Heart right ventricle (tissue), 16 donors: Measurements from ENCODE around the gene CATSPER3. TPM values are rescaled to one million over a fixed set of nuclear protein-coding genes. Genes with fewer than 3 reads are reported as not detected.

ENCODE experiments used
- ATAC-seq, 8 donors: fragments of 200-7000 bp; cut with Tn5 transposase; one replicate each; pipeline ENCODE4 v1.9.1; 2020; ENCODE audit warnings: mild to moderate bottlenecking in 8 of 8, moderate library complexity in 8 of 8, moderate number of reproducible peaks in 1 of 8
- DNase-seq, 2 donors: peaks; one replicate each; pipeline ENCODE4 v3.0.0-alpha.2; 2020
- H3K27ac ChIP-seq, 10 donors: fragments of 200-600 bp; sonication (generic) in 2 of 10; one replicate each; pipeline versions ENCODE4 v1.5.0 to v1.8.0; 2020 to 2022; ENCODE audit warnings: mild to moderate bottlenecking in 3 of 10
- H3K27me3 ChIP-seq, 7 donors: fragments of 200-600 bp; one replicate each; pipeline ENCODE4 v1.8.0; 2021 to 2022; ENCODE audit warnings: mild to moderate bottlenecking in 2 of 7
- H3K36me3 ChIP-seq, 9 donors: fragments of 200-600 bp; sonication (generic) in 1 of 9; one replicate each; pipeline versions ENCODE4 v1.5.0 to v1.8.0; 2020 to 2022; ENCODE audit warnings: mild to moderate bottlenecking in 2 of 9
- H3K4me1 ChIP-seq, 9 donors: fragments of 200-600 bp; sonication (generic) in 1 of 9; one replicate each; pipeline versions ENCODE4 v1.5.0 to v1.8.0; 2020 to 2022; ENCODE audit warnings: mild to moderate bottlenecking in 4 of 9
- H3K4me3 ChIP-seq, 10 donors: fragments of 200-600 bp; sonication (generic) in 2 of 10; one replicate each; pipeline versions ENCODE4 v1.5.0 to v1.8.0; 2020 to 2022; ENCODE audit warnings: mild to moderate bottlenecking in 7 of 10, moderate library complexity in 2 of 10
- H3K9me3 ChIP-seq, 11 donors: fragments of 200-600 bp in 10 of 11; sonication (generic) in 2 of 11; one replicate each; pipeline versions ENCODE4 v1.5.0 to v1.8.0; 2013 to 2022; ENCODE audit warnings: mild to moderate bottlenecking in 2 of 11, control low read depth in 1 of 11, moderate library complexity in 1 of 11
- CTCF ChIP-seq, 9 donors: fragments of 200-600 bp; sonication (generic) in 2 of 9; IDR thresholded peaks; one replicate each; pipeline versions ENCODE4 v1.5.0 to v1.8.0; 2021 to 2022; ENCODE audit warnings: antibody characterized with exemption in 9 of 9, mild to moderate bottlenecking in 5 of 9, moderate library complexity in 1 of 9
- WGBS, 2 donors: extraction: QIAGEN DNeasy Blood & Tissue Kit; methylation state at CpG; one replicate each; pipeline ENCODE4 v1.1.7; 2013; ENCODE audit warnings: inconsistent platforms in 1 of 2; 5-methylcytosine and 5-hydroxymethylcytosine counted together
- intact Hi-C, 10 donors: fragments of 100-400 bp; cut with DNase I; formaldehyde crosslinking; loops; one replicate each; pipeline versions ENCODE4 v1.11.1 to v1.14.2; 2022
- long read RNA-seq, 3 donors: library from polyadenylated mRNA; unstranded; transcript quantifications; one replicate each; pipeline ENCODE4 v2.0.0, GENCODE V29; 2020 to 2021
- polyA plus RNA-seq, 2 donors: library from polyadenylated mRNA; stranded (reverse); fragments of 200-250 nt; gene quantifications; one replicate each; pipeline ENCODE4 v1.2.3, GENCODE V29; 2013
- total RNA-seq, 10 donors: library from RNA; stranded (reverse); fragmentation: NEBNext Ultra II Directional in 3 of 10; extraction: Animal tissue kit (Norgen Biotek cat#: 25700) in 3 of 10; gene quantifications; one replicate each; pipeline versions ENCODE4 v1.2.1 to v1.2.4, GENCODE V29; 2021 to 2023
- donor health status: Arrhythmogenic right ventricular cardiomyopathy.
- donor health status: ischemic (EF 13 %, LVEDD 7.1; RV severe dilation, severe dysfunction).
- donor health status: healthy with polysubstance abuse.
- donor health status: DM: no; HTN: yes; CAD: no.
- donor health status: DM: no; HTN: no; CAD: no.
- donor health status: ischemic (EF 25% LVEDD 6.9; RV normal size, moderate dysfunction).
- donor health status: ischemic (EF 25% LVEDD 5.7; RV mildly dilated, moderate dysfunction).
- donor health status: healthy.
- donor health status: DM: yes; HTN: yes; CAD: no.
- donor health status: Ischemic cardiomyopathy.
- donor health status: ischemic (EF 35%, LVEDD 5.7; RV mildly dilated, moderate dysfunction).
- donor health status: nonischemic (EF 11% LVEDD 7.7; RV severe dilation, severe dysfunction).
- donor health status: DM: yes; HTN: yes; CAD: no.
- donor health status: PGD.
- donor health status: ischemic (EF 29% LVEDD 5.4; RV normal size, mild dysfunction).
- donor health status: nonischemic (EF 23%, LVEDD 6.1; RV moderate dilation, normal function).

Gene CATSPER3
- total RNA-seq (under 1 TPM; 0.37 to 0.82 (median 0.62) TPM), polyA plus RNA-seq (1 to 10 TPM; 1.0 to 1.1 TPM)
- long read RNA-seq, donor 1, partial matches to known transcripts = 0 of 2 reads
- long read RNA-seq, donor 1, other reads (novel, unspliced or antisense) = 2 of 2 reads
- long read RNA-seq, donor 2, partial matches to known transcripts = 0 of 1 reads
- long read RNA-seq, donor 2, other reads (novel, unspliced or antisense) = 1 of 1 reads
- long read RNA-seq, donor 3, partial matches to known transcripts = 0 of 2 reads
- long read RNA-seq, donor 3, other reads (novel, unspliced or antisense) = 2 of 2 reads

GRCh38 chr5:134967607-134968006 lies at the start of gene CATSPER3:
Gene CATSPER3 (plus strand): TSS chr5:134967907. CDS start chr5:134967992, 85 bp downstream.
- Histone ChIP-seq H3K9me3 (no peaks in the 10 kb centered on the region), H3K27ac (no peak within 1 kb of the TSS), H3K4me3 (no peak within 1 kb of the TSS), H3K27me3 (no peaks in the 10 kb centered on the region), H3K36me3 (peaks cover 0 to 30% (median 8%) of the 10 kb centered on the region in 9 donors), H3K4me1 (no peaks in the 10 kb centered on the region)
- DNase-seq = no peak
- 90 to 92% methylated on average over 3 of the region's 3 CpGs for whole genome bisulfite sequencing, 2 donors
- TF ChIP-seq CTCF (IDR thresholded peaks at IDR 0.05) = no peak
- intact Hi-C loops = no loop called here
- no peak for ATAC-seq

- Histone ChIP-seq H3K36me3 (peaks cover 0 to 57% (median 0%) of the 10 kb centered on the region in 9 donors), H3K4me3 (no peak overlapping the region), H3K9me3 (no peaks in the 10 kb centered on the region), H3K4me1 (no peaks in the 10 kb centered on the region), H3K27me3 (no peaks in the 10 kb centered on the region), H3K27ac (no peak overlapping the region)
- intact Hi-C loops = loop anchor here in 1 of 10 donors (10.0 kb wide), 1 partner anchor 276 kb away; no protein-coding TSS in a partner anchor
- 91 to 92% methylated on average over 3 of the region's 3 CpGs for WGBS, 2 donors
- no peak for TF ChIP-seq CTCF (IDR thresholded peaks at IDR 0.05)
- ATAC-seq (no peak), DNase-seq (no peak)
These were observed 48.8 kb upstream of the CATSPER3 start for GRCh38 chr5:134918861-134919260.

GRCh38 chr5:134920848-134921575 lies 46.7 kb upstream of the CATSPER3 start:
- 71 to 83% methylated on average over 9 of the region's 9 CpGs for WGBS, 2 donors
- DNase-seq (no peak), ATAC-seq (no peak)
- no peak overlapping the region for H3K27ac ChIP-seq
- no peaks in the 10 kb centered on the region for H3K4me1 ChIP-seq
- intact Hi-C loops = no loop called here
- H3K4me3 ChIP-seq = no peak overlapping the region
- no peaks in the 10 kb centered on the region for H3K9me3 ChIP-seq
- peaks cover 0 to 36% (median 0%) of the 10 kb centered on the region in 9 donors for H3K36me3 ChIP-seq
- TF ChIP-seq CTCF (IDR thresholded peaks at IDR 0.05) = no peak
- no peaks in the 10 kb centered on the region for H3K27me3 ChIP-seq

GRCh38 chr5:134932508-134932907 lies 35.2 kb upstream of the CATSPER3 start:
- Histone ChIP-seq H3K4me1 (no peaks in the 10 kb centered on the region), H3K4me3 (no peak overlapping the region), H3K9me3 (no peaks in the 10 kb centered on the region), H3K27ac (no peak overlapping the region), H3K27me3 (no peaks in the 10 kb centered on the region), H3K36me3 (peaks cover 0 to 70% (median 7%) of the 10 kb centered on the region in 9 donors)
- WGBS, 2 donors = 97 to 98% methylated on average over 3 of the region's 3 CpGs
- no peak for ATAC-seq
- DNase-seq = no peak
- TF ChIP-seq CTCF (IDR thresholded peaks at IDR 0.05) = no peak
- intact Hi-C loops = loop anchor here in 1 of 10 donors (10.0 kb wide), 1 partner anchor 262 kb away; no protein-coding TSS in a partner anchor
